ENCODE results near the gene POM121C.
"Not testable (repeated sequence)": the region's sequence is repeated elsewhere in the genome, so short reads cannot be mapped to it uniquely, and the experiment has no call there.

GRCh38 chr7:75400575-75400974 is 85.5 kb downstream of the POM121C start:
- TF ChIP-seq CTCF, POLR2A (IDR thresholded peaks at IDR 0.05): not testable (repeated sequence)
